GM11168 (cell line): ENCODE results near the gene TEK.

Experiments
- in situ Hi-C: fragments of 300-500 bp; cut with MboI; formaldehyde crosslinking; loops from one replicate; pipeline ENCODE4 v1.12.0; 2022; ENCODE audit warnings: low sequenced_read_pairs; ENCODE audit not compliant: unreplicated experiment

Gene TEK

GRCh38 chr9:27168951-27169350 is 59.9 kb downstream of the TEK start:
- in situ Hi-C loops, result no loop called here

GRCh38 chr9:27176971-27177370 is 67.9 kb downstream of the TEK start:
- in situ Hi-C loops, result no loop called here

- in situ Hi-C loops, result no loop called here
These were observed 70.3 kb downstream of the TEK start for GRCh38 chr9:27179245-27179865.

GRCh38 chr9:27181381-27181780 is 72.4 kb downstream of the TEK start:
- in situ Hi-C loops, result no loop called here

GRCh38 chr9:27182421-27182820 is 73.4 kb downstream of the TEK start:
- in situ Hi-C loops, result no loop called here

GRCh38 chr9:27183131-27183530 is 74.1 kb downstream of the TEK start:
- in situ Hi-C loops, result no loop called here

GRCh38 chr9:27183701-27184100 is 74.7 kb downstream of the TEK start:
- in situ Hi-C loops, result no loop called here

GRCh38 chr9:27184556-27185351 is 75.7 kb downstream of the TEK start:
- in situ Hi-C loops, result no loop called here

GRCh38 chr9:27188426-27188825 is 79.4 kb downstream of the TEK start:
- in situ Hi-C loops, result no loop called here

- in situ Hi-C loops, result no loop called here
These were observed 80.4 kb downstream of the TEK start for GRCh38 chr9:27189426-27189825.

GRCh38 chr9:27192291-27192960 is 83.4 kb downstream of the TEK start:
- in situ Hi-C loops, result no loop called here

GRCh38 chr9:27193886-27194285 is 84.9 kb downstream of the TEK start:
- in situ Hi-C loops, result no loop called here

- in situ Hi-C loops, result no loop called here
These were observed 85.5 kb downstream of the TEK start for GRCh38 chr9:27194401-27195091.

GRCh38 chr9:27195191-27195590 is 86.2 kb downstream of the TEK start:
- in situ Hi-C loops, result no loop called here

GRCh38 chr9:27196383-27196782 is 87.4 kb downstream of the TEK start:
- in situ Hi-C loops, result no loop called here

GRCh38 chr9:27198190-27198589 is 89.2 kb downstream of the TEK start:
- in situ Hi-C loops, result no loop called here

GRCh38 chr9:27202056-27202455 is 93.0 kb downstream of the TEK start:
- in situ Hi-C loops, result no loop called here

GRCh38 chr9:27203783-27204182 is 94.8 kb downstream of the TEK start:
- in situ Hi-C loops, result no loop called here

GRCh38 chr9:27204578-27204977 is 95.6 kb downstream of the TEK start:
- in situ Hi-C loops, result no loop called here

GRCh38 chr9:27205198-27205597 is 96.2 kb downstream of the TEK start:
- in situ Hi-C loops, result no loop called here

GRCh38 chr9:27206041-27206440 is 97.0 kb downstream of the TEK start:
- in situ Hi-C loops, result no loop called here
